ENCODE measurements around the gene ATP9A.
"Not testable (repeated sequence)": the region's sequence is repeated elsewhere in the genome, so short reads cannot be mapped to it uniquely, and the experiment has no call there.

The ATP9A gene

GRCh38 chr20:51728737-51729136, 39.5 kb downstream of the ATP9A start:
- no peaks in the 10 kb centered on the region for H3K36me3 ChIP-seq (ENCODE audit: control insufficient read depth, insufficient read depth, low read length)
- H3K4me3 ChIP-seq (ENCODE audit: insufficient read depth, low read depth, low read length, poor library complexity, severe bottlenecking), result no peak overlapping the region
- no peaks in the 10 kb centered on the region for H3K27me3 ChIP-seq (replicated peaks; ENCODE audit: control insufficient read depth, insufficient read depth, low read length, poor library complexity, severe bottlenecking)
- H3K4me1 ChIP-seq (ENCODE audit: control insufficient read depth, insufficient read depth, low read length, poor library complexity, severe bottlenecking), result no peaks in the 10 kb centered on the region
- H3K27ac ChIP-seq (ENCODE audit: insufficient read depth, low read length, poor library complexity, severe bottlenecking), result no peak overlapping the region
- H3K9me3 ChIP-seq (ENCODE audit: control insufficient read depth, low read length), result no peaks in the 10 kb centered on the region
- no peak for DNase-seq

DNA sequence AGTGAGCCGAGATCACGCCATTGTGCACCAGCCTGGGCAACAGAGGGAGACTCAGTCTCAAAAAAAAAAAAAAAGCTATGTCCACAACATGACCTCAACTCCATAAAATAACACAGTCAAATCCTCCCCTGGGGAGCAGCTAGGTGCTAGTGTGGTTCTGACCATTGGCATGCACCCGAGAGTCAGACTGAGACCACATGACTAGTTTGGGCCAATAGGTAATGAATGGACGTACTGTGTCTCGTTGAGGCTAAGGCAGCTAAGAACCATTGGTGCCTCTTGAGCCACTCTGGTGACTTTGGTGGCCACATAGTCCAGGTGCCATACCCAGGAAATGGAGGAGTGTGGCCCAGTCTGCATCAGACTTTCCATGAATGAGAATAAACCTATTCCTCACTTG, 40.3 kb downstream of the ATP9A start:
- no peaks in the 10 kb centered on the region for H3K9me3 ChIP-seq (ENCODE audit: control insufficient read depth, low read length)
- H3K27ac ChIP-seq (ENCODE audit: insufficient read depth, low read length, poor library complexity, severe bottlenecking), result no peak overlapping the region
- H3K4me3 ChIP-seq (ENCODE audit: insufficient read depth, low read depth, low read length, poor library complexity, severe bottlenecking), result no peak overlapping the region
- no peaks in the 10 kb centered on the region for H3K27me3 ChIP-seq (replicated peaks; ENCODE audit: control insufficient read depth, insufficient read depth, low read length, poor library complexity, severe bottlenecking)
- DNase-seq, result no peak
- no peaks in the 10 kb centered on the region for H3K36me3 ChIP-seq (ENCODE audit: control insufficient read depth, insufficient read depth, low read length)
- H3K4me1 ChIP-seq (ENCODE audit: control insufficient read depth, insufficient read depth, low read length, poor library complexity, severe bottlenecking), result no peaks in the 10 kb centered on the region

- no peak overlapping the region for H3K4me3 ChIP-seq (ENCODE audit: insufficient read depth, low read depth, low read length, poor library complexity, severe bottlenecking)
- H3K4me1 ChIP-seq (ENCODE audit: control insufficient read depth, insufficient read depth, low read length, poor library complexity, severe bottlenecking), result no peaks in the 10 kb centered on the region
- no peak for DNase-seq
- no peaks in the 10 kb centered on the region for H3K9me3 ChIP-seq (ENCODE audit: control insufficient read depth, low read length)
- no peaks in the 10 kb centered on the region for H3K36me3 ChIP-seq (ENCODE audit: control insufficient read depth, insufficient read depth, low read length)
- H3K27ac ChIP-seq (ENCODE audit: insufficient read depth, low read length, poor library complexity, severe bottlenecking), result no peak overlapping the region
- H3K27me3 ChIP-seq (replicated peaks; ENCODE audit: control insufficient read depth, insufficient read depth, low read length, poor library complexity, severe bottlenecking), result no peaks in the 10 kb centered on the region
Observed at GRCh38 chr20:51725584-51726176, 42.5 kb downstream of the ATP9A start.

- DNase-seq; H3K36me3 ChIP-seq (ENCODE audit: control insufficient read depth, insufficient read depth, low read length); H3K9me3 ChIP-seq (ENCODE audit: control insufficient read depth, low read length); H3K27ac ChIP-seq (ENCODE audit: insufficient read depth, low read length, poor library complexity, severe bottlenecking); H3K4me3 ChIP-seq (ENCODE audit: insufficient read depth, low read depth, low read length, poor library complexity, severe bottlenecking); H3K4me1 ChIP-seq (ENCODE audit: control insufficient read depth, insufficient read depth, low read length, poor library complexity, severe bottlenecking); H3K27me3 ChIP-seq (replicated peaks; ENCODE audit: control insufficient read depth, insufficient read depth, low read length, poor library complexity, severe bottlenecking): not testable (repeated sequence)
Observed at GRCh38 chr20:51723026-51723425, 45.2 kb downstream of the ATP9A start.

DNA sequence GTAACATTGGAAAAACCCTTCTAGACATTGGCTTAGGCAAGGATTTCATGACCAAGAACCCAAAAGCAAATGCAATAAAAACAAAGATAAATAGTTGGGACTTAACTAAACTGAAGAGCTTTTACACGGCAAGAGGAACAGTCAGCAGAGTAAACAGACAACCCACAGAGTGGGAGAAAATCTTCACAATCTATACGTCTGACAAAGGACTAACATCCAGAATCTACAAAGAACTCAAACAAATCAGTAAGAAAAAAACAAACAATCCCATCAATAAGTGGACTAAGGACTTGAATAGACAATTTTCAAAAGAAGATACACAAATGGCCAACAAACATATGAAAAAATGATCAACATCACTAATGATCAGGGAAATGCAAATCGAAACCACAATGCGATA, 45.9 kb downstream of the ATP9A start:
- H3K4me1 ChIP-seq (ENCODE audit: control insufficient read depth, insufficient read depth, low read length, poor library complexity, severe bottlenecking); H3K27ac ChIP-seq (ENCODE audit: insufficient read depth, low read length, poor library complexity, severe bottlenecking); H3K9me3 ChIP-seq (ENCODE audit: control insufficient read depth, low read length); H3K27me3 ChIP-seq (replicated peaks; ENCODE audit: control insufficient read depth, insufficient read depth, low read length, poor library complexity, severe bottlenecking); DNase-seq; H3K36me3 ChIP-seq (ENCODE audit: control insufficient read depth, insufficient read depth, low read length); H3K4me3 ChIP-seq (ENCODE audit: insufficient read depth, low read depth, low read length, poor library complexity, severe bottlenecking): not testable (repeated sequence)

DNA sequence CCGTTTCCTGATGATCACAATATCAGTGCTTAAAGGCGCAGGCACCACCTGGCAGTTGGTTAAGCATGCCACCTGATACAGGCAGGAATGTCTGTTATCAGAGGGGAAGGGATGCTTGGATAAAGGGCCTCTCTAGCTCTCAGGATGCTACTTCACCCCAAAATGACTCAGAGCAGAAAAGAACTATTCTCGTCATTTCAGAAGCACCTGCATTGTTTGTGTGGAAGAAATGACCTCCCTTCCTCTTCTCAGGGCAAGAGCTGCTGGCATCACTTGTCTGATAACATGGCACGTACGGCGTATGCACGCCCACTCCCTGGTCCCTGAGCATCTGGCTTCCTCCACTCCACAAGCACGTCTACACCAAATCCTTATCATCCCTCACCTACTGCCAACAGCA, 47.3 kb downstream of the ATP9A start:
- Histone ChIP-seq H3K4me1 (ENCODE audit: control insufficient read depth, insufficient read depth, low read length, poor library complexity, severe bottlenecking) (no peaks in the 10 kb centered on the region), H3K4me3 (ENCODE audit: insufficient read depth, low read depth, low read length, poor library complexity, severe bottlenecking) (no peak overlapping the region), H3K9me3 (ENCODE audit: control insufficient read depth, low read length) (no peaks in the 10 kb centered on the region), H3K27me3 (replicated peaks; ENCODE audit: control insufficient read depth, insufficient read depth, low read length, poor library complexity, severe bottlenecking) (no peaks in the 10 kb centered on the region), H3K36me3 (ENCODE audit: control insufficient read depth, insufficient read depth, low read length) (no peaks in the 10 kb centered on the region), H3K27ac (ENCODE audit: insufficient read depth, low read length, poor library complexity, severe bottlenecking) (no peak overlapping the region)
- no peak for DNase-seq

DNA sequence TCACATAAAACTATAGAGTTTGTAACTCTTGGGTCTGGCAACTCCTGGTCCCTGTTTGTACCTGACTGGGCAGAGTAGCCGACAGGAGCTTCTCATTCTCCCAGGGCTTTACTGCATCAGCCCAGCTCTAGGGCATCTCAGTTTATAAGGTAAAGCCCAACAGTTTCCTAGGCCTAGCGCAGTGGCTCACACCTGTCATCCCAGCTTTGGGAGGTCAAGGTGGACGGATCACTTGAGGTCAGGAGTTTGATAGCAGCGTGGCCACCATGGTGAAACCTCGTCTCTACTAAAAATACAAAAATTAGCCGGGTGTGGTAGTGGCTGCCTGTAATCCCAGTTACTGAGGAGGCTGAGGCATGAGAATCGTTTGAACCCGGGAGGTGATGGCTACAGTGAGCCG, 47.8 kb downstream of the ATP9A start:
- no peak for DNase-seq
- Histone ChIP-seq H3K27ac (ENCODE audit: insufficient read depth, low read length, poor library complexity, severe bottlenecking) (no peak overlapping the region), H3K4me3 (ENCODE audit: insufficient read depth, low read depth, low read length, poor library complexity, severe bottlenecking) (no peak overlapping the region), H3K4me1 (ENCODE audit: control insufficient read depth, insufficient read depth, low read length, poor library complexity, severe bottlenecking) (no peaks in the 10 kb centered on the region), H3K9me3 (ENCODE audit: control insufficient read depth, low read length) (no peaks in the 10 kb centered on the region), H3K36me3 (ENCODE audit: control insufficient read depth, insufficient read depth, low read length) (no peaks in the 10 kb centered on the region), H3K27me3 (replicated peaks; ENCODE audit: control insufficient read depth, insufficient read depth, low read length, poor library complexity, severe bottlenecking) (no peaks in the 10 kb centered on the region)

DNA sequence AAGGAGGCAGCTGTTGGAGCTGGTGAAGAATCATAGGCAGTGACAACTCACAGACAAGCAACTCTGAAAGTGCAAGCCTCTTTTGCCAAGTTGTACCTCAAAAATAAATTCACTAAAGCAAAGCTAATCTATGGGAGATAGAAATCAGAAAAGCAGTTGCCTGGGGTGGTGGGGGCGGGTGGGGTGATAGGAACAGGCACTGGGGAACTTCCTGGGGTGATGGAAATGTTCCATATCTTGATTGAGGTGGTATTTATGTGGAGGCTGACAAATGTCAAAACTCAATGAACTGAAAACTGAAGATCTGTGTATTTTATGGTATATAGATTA, 52.4 kb downstream of the ATP9A start:
- Histone ChIP-seq H3K9me3 (ENCODE audit: control insufficient read depth, low read length) (no peaks in the 10 kb centered on the region), H3K27me3 (replicated peaks; ENCODE audit: control insufficient read depth, insufficient read depth, low read length, poor library complexity, severe bottlenecking) (no peaks in the 10 kb centered on the region), H3K36me3 (ENCODE audit: control insufficient read depth, insufficient read depth, low read length) (no peaks in the 10 kb centered on the region), H3K27ac (ENCODE audit: insufficient read depth, low read length, poor library complexity, severe bottlenecking) (no peak overlapping the region), H3K4me3 (ENCODE audit: insufficient read depth, low read depth, low read length, poor library complexity, severe bottlenecking) (no peak overlapping the region), H3K4me1 (ENCODE audit: control insufficient read depth, insufficient read depth, low read length, poor library complexity, severe bottlenecking) (no peaks in the 10 kb centered on the region)
- DNase-seq, result no peak

DNA sequence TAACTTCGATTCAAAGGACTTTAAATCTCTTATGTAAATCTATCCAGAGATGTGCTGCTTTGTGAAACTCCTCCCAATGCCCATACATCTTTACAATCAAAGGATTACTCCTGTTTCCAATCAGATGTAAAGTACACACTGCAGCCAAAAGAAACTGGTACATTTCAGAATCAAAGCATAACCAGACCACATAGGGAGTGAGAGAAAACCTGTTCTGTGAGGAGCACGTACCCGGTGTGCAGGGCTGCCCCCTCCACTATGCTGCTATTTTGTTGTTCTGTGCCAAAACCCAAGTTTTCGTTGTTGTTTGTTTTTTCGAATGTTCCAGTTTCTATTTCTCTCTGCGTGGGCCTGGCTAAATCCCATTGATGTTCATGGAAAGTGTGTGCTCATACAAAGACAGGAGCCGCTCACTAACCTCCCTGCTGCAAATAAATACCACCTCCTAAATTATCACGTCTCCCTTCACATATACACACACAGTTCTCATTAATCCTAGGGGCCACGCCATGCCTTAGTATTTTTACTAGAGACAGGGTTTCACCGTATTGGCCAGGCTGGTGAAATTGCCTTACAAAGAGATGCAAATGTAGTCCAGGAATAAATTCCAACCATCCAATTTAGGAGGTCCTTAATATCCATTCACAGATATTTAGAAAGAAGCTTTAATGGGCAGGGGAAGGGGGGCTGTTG, 52.9 kb downstream of the ATP9A start:
- H3K27ac ChIP-seq (ENCODE audit: insufficient read depth, low read length, poor library complexity, severe bottlenecking), result no peak overlapping the region
- no peaks in the 10 kb centered on the region for H3K27me3 ChIP-seq (replicated peaks; ENCODE audit: control insufficient read depth, insufficient read depth, low read length, poor library complexity, severe bottlenecking)
- no peak for DNase-seq
- H3K9me3 ChIP-seq (ENCODE audit: control insufficient read depth, low read length), result no peaks in the 10 kb centered on the region
- no peak overlapping the region for H3K4me3 ChIP-seq (ENCODE audit: insufficient read depth, low read depth, low read length, poor library complexity, severe bottlenecking)
- H3K4me1 ChIP-seq (ENCODE audit: control insufficient read depth, insufficient read depth, low read length, poor library complexity, severe bottlenecking), result no peaks in the 10 kb centered on the region
- H3K36me3 ChIP-seq (ENCODE audit: control insufficient read depth, insufficient read depth, low read length), result no peaks in the 10 kb centered on the region

DNA sequence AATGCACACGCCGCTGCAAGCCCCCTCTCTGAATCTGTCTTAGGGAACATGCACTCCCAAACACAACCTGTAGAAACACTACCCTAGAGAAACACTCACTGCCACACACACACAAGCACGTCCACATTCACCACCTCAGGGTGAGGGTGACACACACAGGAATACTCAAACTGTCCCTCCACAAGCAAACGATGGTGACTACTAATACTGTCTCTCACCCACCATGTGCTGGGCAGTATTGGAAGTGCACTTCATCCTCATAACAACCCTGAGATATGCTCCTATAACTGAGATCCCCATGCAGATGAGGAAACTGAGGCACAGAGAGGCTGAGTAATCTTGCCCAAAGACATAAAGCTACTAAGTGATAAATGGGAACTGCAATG, 55.0 kb downstream of the ATP9A start:
- DNase-seq, result no peak
- H3K4me3 ChIP-seq (ENCODE audit: insufficient read depth, low read depth, low read length, poor library complexity, severe bottlenecking), result no peak overlapping the region
- no peak overlapping the region for H3K27ac ChIP-seq (ENCODE audit: insufficient read depth, low read length, poor library complexity, severe bottlenecking)
- H3K9me3 ChIP-seq (ENCODE audit: control insufficient read depth, low read length), result no peaks in the 10 kb centered on the region
- no peaks in the 10 kb centered on the region for H3K27me3 ChIP-seq (replicated peaks; ENCODE audit: control insufficient read depth, insufficient read depth, low read length, poor library complexity, severe bottlenecking)
- H3K36me3 ChIP-seq (ENCODE audit: control insufficient read depth, insufficient read depth, low read length), result no peaks in the 10 kb centered on the region
- H3K4me1 ChIP-seq (ENCODE audit: control insufficient read depth, insufficient read depth, low read length, poor library complexity, severe bottlenecking), result no peaks in the 10 kb centered on the region
